Medulla oblongata (tissue), 1 donor: Measurements from ENCODE around the gene DPYSL4.

ENCODE experiments used
- DNase-seq: peaks from one replicate; pipeline ENCODE4 v3.0.0-alpha.2; 2015; ENCODE audit errors: extremely low spot score

Gene DPYSL4

GRCh38 chr10:132178672-132179545 lies 7.8 kb upstream of the DPYSL4 start:
- no peak for DNase-seq

GRCh38 chr10:132179551-132180392 lies 7.0 kb upstream of the DPYSL4 start:
- no peak for DNase-seq

- DNase-seq = no peak
These were observed 6.0 kb upstream of the DPYSL4 start for GRCh38 chr10:132180736-132181135.

- DNase-seq = no peak
These were observed 4.9 kb upstream of the DPYSL4 start for GRCh38 chr10:132181691-132182425.

GRCh38 chr10:132182591-132182990 lies 4.2 kb upstream of the DPYSL4 start:
- no peak for DNase-seq

DNA sequence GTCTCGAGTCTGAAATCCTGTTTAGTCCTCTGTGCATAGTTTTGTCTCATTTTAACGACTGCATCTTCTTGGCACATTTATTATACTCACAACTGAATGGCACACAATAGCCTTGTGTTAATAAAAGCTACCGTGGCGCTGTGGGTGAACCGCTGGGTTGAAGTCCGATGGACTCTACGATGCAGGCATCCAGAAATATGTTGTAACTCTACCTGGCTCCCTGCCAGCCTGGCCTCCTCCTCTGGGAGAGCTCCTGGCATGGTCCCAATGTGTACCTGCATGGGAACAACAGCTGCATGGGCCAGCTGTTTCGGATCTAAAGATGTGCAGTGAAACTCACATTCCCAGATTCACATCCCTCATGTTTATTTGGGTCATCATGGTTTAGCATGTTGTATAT lies 3.7 kb upstream of the DPYSL4 start:
- no peak for DNase-seq

- no peak for DNase-seq
These were observed 1.7 kb upstream of the DPYSL4 start for GRCh38 chr10:132184816-132185593.

DNA sequence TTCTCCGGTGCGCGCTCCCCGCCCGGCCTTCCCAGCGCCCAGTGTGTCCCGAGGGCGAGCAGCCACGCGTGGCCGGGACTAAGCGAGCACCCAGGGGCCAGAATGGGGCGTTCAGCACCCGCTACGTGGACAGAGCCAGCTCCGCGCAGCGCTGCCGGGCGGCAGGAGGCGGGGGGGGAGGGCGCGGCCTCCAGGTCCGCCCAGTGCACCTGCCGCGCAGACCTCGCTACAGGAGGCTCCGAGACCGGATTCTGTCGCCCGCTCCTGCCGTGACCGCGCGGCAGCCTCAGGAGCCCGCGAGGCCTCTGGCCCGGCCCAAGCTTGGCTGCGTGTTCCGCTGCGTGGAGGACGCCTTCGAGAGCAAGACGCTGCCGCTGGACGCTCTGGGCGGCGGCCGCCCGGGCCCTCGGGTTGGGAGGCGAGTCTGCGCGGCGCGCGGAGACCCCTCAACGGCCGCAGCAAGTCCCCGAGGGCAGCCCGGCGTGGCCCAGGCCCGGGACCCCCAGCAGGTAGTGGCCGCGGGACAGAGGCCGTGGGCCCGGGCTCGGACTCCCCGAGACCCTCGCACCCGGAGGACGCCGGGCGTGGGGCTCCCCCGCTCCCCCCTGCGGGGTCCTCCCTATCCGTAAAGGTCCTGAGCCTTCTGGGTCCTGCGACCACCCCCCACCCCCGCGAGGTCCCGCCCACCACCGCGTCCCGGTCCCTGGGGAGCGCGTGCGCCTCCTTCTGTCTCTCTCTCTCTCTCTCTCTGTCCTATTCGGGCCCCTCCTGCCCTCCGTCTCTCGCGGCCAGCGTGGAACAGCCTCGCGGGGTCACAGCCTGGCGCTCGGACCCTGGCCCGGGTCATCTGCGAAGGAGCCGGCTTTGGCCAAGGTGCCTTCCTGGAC lies 904 bp upstream of the DPYSL4 start:
- DNase-seq = no peak

DNA sequence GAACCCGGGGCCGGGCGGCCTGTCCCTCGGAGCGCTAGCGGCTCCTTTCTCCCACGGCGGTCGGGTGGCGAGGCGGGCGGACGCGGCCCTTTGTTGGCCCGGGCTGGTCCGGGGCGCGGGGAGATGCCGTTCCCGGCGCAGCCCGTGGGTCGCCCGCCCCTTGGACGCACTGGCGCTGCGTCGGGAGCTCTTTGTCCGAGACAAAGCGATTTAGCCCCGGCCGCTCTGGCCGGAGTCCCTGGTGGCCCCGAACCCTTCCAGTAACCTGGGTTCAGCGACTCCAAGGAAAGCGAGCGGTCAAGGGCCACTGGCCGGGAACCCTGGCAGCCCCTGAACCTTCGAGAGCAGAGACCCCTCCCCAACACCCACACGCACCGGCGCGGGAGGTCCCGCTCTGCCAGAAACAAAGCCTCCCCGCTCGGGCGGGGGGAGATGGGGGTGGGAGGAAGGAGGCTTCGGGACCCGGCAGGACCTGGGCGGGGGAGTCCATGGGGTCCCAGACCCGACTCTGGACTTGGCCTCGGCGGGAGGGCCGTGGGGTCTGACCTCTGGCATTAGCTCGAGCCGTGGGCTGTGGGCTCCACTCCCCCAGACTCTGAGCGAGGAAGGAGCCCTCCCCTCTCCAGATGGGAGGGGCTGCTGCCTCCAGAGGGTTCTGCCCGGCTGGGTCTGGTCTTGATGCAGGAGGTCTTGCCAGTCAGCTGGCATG lies 836 bp downstream of the DPYSL4 start:
- no peak for DNase-seq

- peak; percentile 27 for DNase-seq
These were observed 1.6 kb downstream of the DPYSL4 start for GRCh38 chr10:132188331-132188730.

GRCh38 chr10:132189016-132189415 lies 2.3 kb downstream of the DPYSL4 start:
- no peak for DNase-seq

- no peak for DNase-seq
These were observed 3.2 kb downstream of the DPYSL4 start for GRCh38 chr10:132189810-132190422.

- no peak for DNase-seq
These were observed 5.6 kb downstream of the DPYSL4 start for GRCh38 chr10:132192076-132192975.

GRCh38 chr10:132192991-132193665 lies 6.4 kb downstream of the DPYSL4 start:
- DNase-seq = no peak

- no peak for DNase-seq
These were observed 7.3 kb downstream of the DPYSL4 start for GRCh38 chr10:132193907-132194552.

GRCh38 chr10:132194726-132195125 lies 8.0 kb downstream of the DPYSL4 start:
- no peak for DNase-seq
